GDM1 (cell line): Measurements from ENCODE around the gene P2RY6.

Experiments used
- DNase-seq: peaks from one replicate; lab custom pipeline; 2025; lab: John Stamatoyannopoulos, UW

P2RY6 gene

GRCh38 chr11:73296501-73297230 lies 24.5 kb downstream of the P2RY6 start:
- no peak for DNase-seq

GRCh38 chr11:73297231-73297590 lies 25.1 kb downstream of the P2RY6 start:
- no peak for DNase-seq

- no peak for DNase-seq
These were observed 25.6 kb downstream of the P2RY6 start for GRCh38 chr11:73297702-73298101.

- no peak for DNase-seq
These were observed 26.1 kb downstream of the P2RY6 start for GRCh38 chr11:73298233-73298632.

- no peak for DNase-seq
These were observed 27.6 kb downstream of the P2RY6 start for GRCh38 chr11:73299751-73300150.

- DNase-seq, result no peak
These were observed 34.1 kb downstream of the P2RY6 start for GRCh38 chr11:73306069-73306841.

- DNase-seq, result no peak
These were observed 34.8 kb downstream of the P2RY6 start for GRCh38 chr11:73306977-73307322.

GRCh38 chr11:73307323-73308002 lies 35.3 kb downstream of the P2RY6 start:
- DNase-seq, result peak; percentile 93

- DNase-seq, result peak; percentile 64
These were observed 36.1 kb downstream of the P2RY6 start, which contains the start of gene ARHGEF17 for GRCh38 chr11:73308003-73308960. Gene ARHGEF17, plus strand, starts transcription at chr11:73308276. Its CDS starts 363 bp downstream, at chr11:73308639.

GRCh38 chr11:73308961-73309919 lies 37.1 kb downstream of the P2RY6 start:
- no peak for DNase-seq

- DNase-seq, result no peak
These were observed 37.9 kb downstream of the P2RY6 start for GRCh38 chr11:73310076-73310475.

- no peak for DNase-seq
These were observed 38.7 kb downstream of the P2RY6 start for GRCh38 chr11:73310661-73311393.

GRCh38 chr11:73311394-73311869 lies 39.3 kb downstream of the P2RY6 start:
- DNase-seq, result no peak

- no peak for DNase-seq
These were observed 39.9 kb downstream of the P2RY6 start for GRCh38 chr11:73312036-73312435.

- no peak for DNase-seq
These were observed 40.8 kb downstream of the P2RY6 start for GRCh38 chr11:73312851-73313327.

GRCh38 chr11:73313652-73314051 lies 41.5 kb downstream of the P2RY6 start:
- peak; percentile 24 for DNase-seq

GRCh38 chr11:73314117-73314961 lies 42.2 kb downstream of the P2RY6 start:
- DNase-seq, result no peak

GRCh38 chr11:73315293-73316020 lies 43.3 kb downstream of the P2RY6 start:
- no peak for DNase-seq
